H9 (cell line): Measurements from ENCODE around the gene STEAP2. TPM values are rescaled to one million over a fixed set of nuclear protein-coding genes. Genes with fewer than 3 reads are reported as not detected.

Experiments
- DNase-seq: peaks from one replicate; pipeline ENCODE4 v3.0.0-alpha.2; 2017
- H2AFZ ChIP-seq: one replicate; pipeline ENCODE4 v1.6.1; 2013; ENCODE audit warnings: mild to moderate bottlenecking, low read length, control low read depth, moderate library complexity
- H2AK5ac ChIP-seq: 2 replicates; pipeline ENCODE4 v1.6.1; 2013; ENCODE audit warnings: low read length, control low read depth, mixed read lengths; ENCODE audit not compliant: insufficient read length
- H2BK120ac ChIP-seq: one replicate; pipeline ENCODE4 v1.6.1; 2013; ENCODE audit warnings: low read depth, mild to moderate bottlenecking, low read length, control low read depth, inconsistent platforms; ENCODE audit not compliant: poor library complexity, severe bottlenecking
- H2BK12ac ChIP-seq: 2 replicates; pipeline ENCODE4 v1.6.1; 2013; ENCODE audit warnings: low read length, control low read depth, mixed read lengths, low read depth; ENCODE audit not compliant: insufficient read length
- H2BK15ac ChIP-seq: 2 replicates; pipeline ENCODE4 v1.6.1; 2013; ENCODE audit warnings: low read depth, low read length, control low read depth
- H2BK20ac ChIP-seq: one replicate; pipeline ENCODE4 v1.6.1; 2013; ENCODE audit warnings: low read depth, mild to moderate bottlenecking, low read length, control low read depth, inconsistent platforms; ENCODE audit not compliant: poor library complexity, severe bottlenecking
- H2BK5ac ChIP-seq: 2 replicates; pipeline ENCODE4 v1.6.1; 2013; ENCODE audit warnings: low read length, control low read depth, mixed read lengths; ENCODE audit not compliant: insufficient read length
- H3K14ac ChIP-seq: 2 replicates; pipeline ENCODE4 v1.6.1; 2013; ENCODE audit warnings: low read length, control low read depth; ENCODE audit not compliant: insufficient read depth
- H3K18ac ChIP-seq: 2 replicates; pipeline ENCODE4 v1.6.1; 2013; ENCODE audit warnings: low read depth, mild to moderate bottlenecking, mixed read lengths, low read length, control low read depth; ENCODE audit not compliant: insufficient read length
- H3K23ac ChIP-seq: 2 replicates; pipeline ENCODE4 v1.6.1; 2013; ENCODE audit warnings: low read length, control low read depth, mixed read lengths, low read depth; ENCODE audit not compliant: insufficient read length
- H3K23me2 ChIP-seq: 2 replicates; pipeline ENCODE4 v1.6.1; 2013; ENCODE audit warnings: low read depth, mild to moderate bottlenecking, mixed read lengths, low read length, control low read depth; ENCODE audit not compliant: insufficient read length, poor library complexity, severe bottlenecking
- H3K27ac ChIP-seq: 2 replicates; pipeline ENCODE4 v1.5.1; 2013; ENCODE audit warnings: low read length, control low read depth, mixed read lengths, low read depth; ENCODE audit not compliant: insufficient read length
- H3K27me3 ChIP-seq: 2 replicates; pipeline ENCODE4 v1.6.1; 2013; ENCODE audit warnings: low read length, control low read depth, inconsistent platforms; ENCODE audit not compliant: insufficient read depth
- H3K4ac ChIP-seq: 2 replicates; pipeline ENCODE4 v1.6.1; 2013; ENCODE audit warnings: low read depth, mild to moderate bottlenecking, control low read depth, inconsistent platforms, low read length, moderate library complexity
- H3K4me1 ChIP-seq: 2 replicates; pipeline ENCODE4 v1.6.1; 2013; ENCODE audit warnings: low read length, control low read depth, inconsistent platforms; ENCODE audit not compliant: insufficient read depth
- H3K4me2 ChIP-seq: 2 replicates; pipeline ENCODE4 v1.6.1; 2013; ENCODE audit warnings: low read length, control low read depth, mixed read lengths; ENCODE audit not compliant: insufficient read length, insufficient read depth
- H3K56ac ChIP-seq: 2 replicates; pipeline ENCODE4 v1.6.1; 2013; ENCODE audit warnings: low read depth, mild to moderate bottlenecking, mixed read lengths, low read length, control low read depth; ENCODE audit not compliant: insufficient read length
- H3K79me1 ChIP-seq: 2 replicates; pipeline ENCODE4 v1.6.1; 2013; ENCODE audit warnings: low read depth, mild to moderate bottlenecking, moderate library complexity, low read length, control low read depth, inconsistent platforms; ENCODE audit not compliant: insufficient read depth, poor library complexity, severe bottlenecking
- H3K79me2 ChIP-seq: 2 replicates; pipeline ENCODE4 v1.6.1; 2013; ENCODE audit warnings: low read length, control low read depth, inconsistent platforms; ENCODE audit not compliant: insufficient read depth
- H3K9ac ChIP-seq: 2 replicates; pipeline ENCODE4 v1.6.1; 2013; ENCODE audit warnings: low read length, control low read depth, mixed read lengths; ENCODE audit not compliant: insufficient read length; ENCODE audit errors: extremely low read depth
- H3K9me3 ChIP-seq: one replicate; pipeline ENCODE4 v1.6.1; 2013; ENCODE audit warnings: low read depth, low read length, inconsistent platforms; ENCODE audit not compliant: control insufficient read depth
- H3T11ph ChIP-seq: one replicate; pipeline ENCODE4 v1.6.1; 2013; ENCODE audit warnings: mild to moderate bottlenecking, low read length, control low read depth, inconsistent platforms
- H4K20me1 ChIP-seq: one replicate; pipeline ENCODE4 v1.6.1; 2013; ENCODE audit not compliant: control insufficient read depth, insufficient read length, insufficient read depth
- H4K5ac ChIP-seq: 2 replicates; pipeline ENCODE4 v1.6.1; 2013; ENCODE audit warnings: low read depth, mild to moderate bottlenecking, mixed read lengths, low read length, control low read depth; ENCODE audit not compliant: insufficient read length
- H4K8ac ChIP-seq: replicated peaks from 2 replicates; pipeline ENCODE4 v1.6.1; 2013; ENCODE audit warnings: low read length, control low read depth, mixed read lengths, low read depth; ENCODE audit not compliant: insufficient read length
- H4K91ac ChIP-seq: 2 replicates; pipeline ENCODE4 v1.6.1; 2013; ENCODE audit warnings: low read depth, mild to moderate bottlenecking, moderate library complexity, mixed read lengths, low read length, control low read depth; ENCODE audit not compliant: insufficient read length
- H3K27ac Mint-ChIP-seq, 3 experiments: 2 replicates in 2 of 3; 3 replicates in 1 of 3; pipeline ENCODE4 v1.8.0; 2020 to 2021; ENCODE audit warnings: mixed read lengths in 3 of 3, mild to moderate bottlenecking in 1 of 3, moderate library complexity in 1 of 3
- H3K27me3 Mint-ChIP-seq: 2 replicates; pipeline ENCODE4 v1.8.0; 2021; ENCODE audit warnings: low read depth, mild to moderate bottlenecking, moderate library complexity, mixed read lengths
- H3K36me3 Mint-ChIP-seq, 3 experiments: 2 replicates in 2 of 3; 3 replicates in 1 of 3; pipeline ENCODE4 v1.8.0; 2020 to 2021; ENCODE audit warnings: low read depth in 3 of 3, mixed read lengths in 3 of 3; ENCODE audit not compliant: insufficient read depth in 1 of 3
- H3K4me1 Mint-ChIP-seq, 2 experiments: 2 replicates each; pipeline ENCODE4 v1.8.0; 2020; ENCODE audit warnings: mixed read lengths in 2 of 2
- H3K4me3 Mint-ChIP-seq, 2 experiments: 2 replicates in 1 of 2; 3 replicates in 1 of 2; pipeline ENCODE4 v1.8.0; 2020 to 2021; ENCODE audit warnings: mild to moderate bottlenecking in 2 of 2, mixed read lengths in 2 of 2, moderate library complexity in 1 of 2
- H3K9me3 Mint-ChIP-seq, 2 experiments: 2 replicates in 1 of 2; 3 replicates in 1 of 2; pipeline ENCODE4 v1.8.0; 2020; ENCODE audit warnings: mild to moderate bottlenecking in 2 of 2, mixed read lengths in 2 of 2, moderate library complexity in 1 of 2
- WGBS: extraction: QIAGEN DNeasy Blood & Tissue Kit; methylation state at CpG from one replicate; pipeline ENCODE4 v1.1.7; 2013; ENCODE audit warnings: missing lambda C conversion rate, low lambda C conversion rate, mixed read lengths; ENCODE audit not compliant: insufficient read length; ENCODE audit errors: extremely low coverage; 5-methylcytosine and 5-hydroxymethylcytosine counted together
- total RNA-seq: library from RNA; stranded (reverse); gene quantifications from 2 replicates; pipeline ENCODE4 v1.2.1, GENCODE V29; 2021
- TF ChIP-seq, protein P1 (sequence below): fragments of 200-600 bp; sonication (generic); conservative IDR thresholded peaks from 3 replicates; pipeline ENCODE4 v1.8.0; 2021; ENCODE audit warnings: antibody characterized with exemption, mild to moderate bottlenecking

The STEAP2 gene
- total RNA-seq, 1 experiment from 2014 or later, result 6.7 TPM

DNA sequence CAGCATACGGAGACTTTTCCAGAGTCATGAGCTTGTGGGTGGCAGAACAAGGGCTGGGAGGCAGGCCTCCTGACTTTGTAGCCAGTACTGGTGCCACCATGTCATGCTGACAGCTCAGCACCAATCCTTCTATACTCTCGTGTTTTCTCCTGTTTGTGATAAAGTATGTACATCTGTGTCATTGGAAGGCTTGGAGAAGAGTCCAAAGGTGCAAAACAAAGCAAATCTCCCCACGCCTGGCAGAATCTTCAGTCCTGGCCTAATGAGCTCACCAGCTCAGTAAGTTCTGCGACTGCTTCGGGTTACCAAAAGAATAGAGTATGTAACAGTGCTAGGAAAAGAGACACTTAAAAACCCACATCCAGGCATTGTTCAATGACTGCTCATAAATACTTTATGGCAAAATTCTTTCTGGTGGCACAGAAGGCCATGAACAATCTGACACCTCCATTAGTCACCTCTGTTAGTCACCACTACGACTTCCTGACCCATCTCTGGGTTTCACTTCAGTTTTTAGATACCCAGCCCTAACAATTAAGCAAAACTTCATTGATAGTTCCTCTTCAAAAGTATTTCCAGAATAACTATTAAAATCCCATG, 32.8 kb upstream of the STEAP2 start:
- Histone ChIP-seq H4K20me1 (no peaks in the 10 kb centered on the region), H3K56ac (no peak overlapping the region), H4K8ac (no peak overlapping the region), H2BK120ac (no peak overlapping the region), H3K9me3 (no peaks in the 10 kb centered on the region), H3K27me3 (no peaks in the 10 kb centered on the region), H2BK5ac (no peak overlapping the region), H3K79me1 (no peaks in the 10 kb centered on the region), H3K4me2 (no peak overlapping the region), H3K4ac (no peak overlapping the region), H4K5ac (no peak overlapping the region), H3K23ac (no peak overlapping the region), H3K18ac (no peak overlapping the region), H3T11ph (no peak overlapping the region), H3K14ac (no peak overlapping the region), H2BK20ac (no peak overlapping the region), H2AFZ (no peak overlapping the region), H3K79me2 (no peaks in the 10 kb centered on the region), H2BK15ac (no peak overlapping the region), H3K27ac (no peak overlapping the region), H3K23me2 (no peaks in the 10 kb centered on the region), H2BK12ac (no peak overlapping the region), H3K4me1 (no peaks in the 10 kb centered on the region), H3K9ac (no peak overlapping the region), H4K91ac (no peak overlapping the region), H2AK5ac (no peak overlapping the region)
- WGBS, result no CpG with 5 or more reads among the region's 6 CpGs
- H3K4me3 Mint-ChIP-seq, result no peak overlapping the region; a peak in 1 of 5 replicates
- no peak overlapping the region for H3K27ac Mint-ChIP-seq
- TF ChIP-seq, protein P1, sequence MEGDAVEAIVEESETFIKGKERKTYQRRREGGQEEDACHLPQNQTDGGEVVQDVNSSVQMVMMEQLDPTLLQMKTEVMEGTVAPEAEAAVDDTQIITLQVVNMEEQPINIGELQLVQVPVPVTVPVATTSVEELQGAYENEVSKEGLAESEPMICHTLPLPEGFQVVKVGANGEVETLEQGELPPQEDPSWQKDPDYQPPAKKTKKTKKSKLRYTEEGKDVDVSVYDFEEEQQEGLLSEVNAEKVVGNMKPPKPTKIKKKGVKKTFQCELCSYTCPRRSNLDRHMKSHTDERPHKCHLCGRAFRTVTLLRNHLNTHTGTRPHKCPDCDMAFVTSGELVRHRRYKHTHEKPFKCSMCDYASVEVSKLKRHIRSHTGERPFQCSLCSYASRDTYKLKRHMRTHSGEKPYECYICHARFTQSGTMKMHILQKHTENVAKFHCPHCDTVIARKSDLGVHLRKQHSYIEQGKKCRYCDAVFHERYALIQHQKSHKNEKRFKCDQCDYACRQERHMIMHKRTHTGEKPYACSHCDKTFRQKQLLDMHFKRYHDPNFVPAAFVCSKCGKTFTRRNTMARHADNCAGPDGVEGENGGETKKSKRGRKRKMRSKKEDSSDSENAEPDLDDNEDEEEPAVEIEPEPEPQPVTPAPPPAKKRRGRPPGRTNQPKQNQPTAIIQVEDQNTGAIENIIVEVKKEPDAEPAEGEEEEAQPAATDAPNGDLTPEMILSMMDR, result no peak
- peaks cover 0 to 5% of the 10 kb centered on the region in 2 experiments; a peak in 2 of 5 replicates for H3K9me3 Mint-ChIP-seq
- DNase-seq, result no peak
- H3K27me3 Mint-ChIP-seq, result no peaks in the 10 kb centered on the region
- H3K4me1 Mint-ChIP-seq, result peaks cover 7 to 8% of the 10 kb centered on the region in 2 experiments
- no peaks in the 10 kb centered on the region; a peak in 1 of 7 replicates for H3K36me3 Mint-ChIP-seq
